ENCODE data around the gene NSD1. TPM values are rescaled to one million over a fixed set of nuclear protein-coding genes. Genes with fewer than 3 reads are reported as not detected.

Gene NSD1
- total RNA-seq = 38.5 TPM
- long read RNA-seq, partial matches to known transcripts = 2 of 13 reads
- long read RNA-seq, other reads (novel, unspliced or antisense) = 8 of 13 reads

GRCh38 chr5:177133096-177133852 lies at the start of gene NSD1:
NSD1 (plus strand) TSS chr5:177133773; CDS start chr5:177135104, 1,331 bp downstream.
- DNase-seq (peak; percentile 92), ATAC-seq (peak; percentile 83)
- intact Hi-C loops (cut with micrococcal nuclease) = no loop called here

- ATAC-seq (no peak), DNase-seq (no peak)
- intact Hi-C loops (cut with micrococcal nuclease) = no loop called here
Measured at GRCh38 chr5:177084175-177084574, 49.4 kb upstream of the NSD1 start.

GRCh38 chr5:177085985-177086653 lies 47.5 kb upstream of the NSD1 start:
- DNase-seq (no peak), ATAC-seq (no peak)
- intact Hi-C loops (cut with micrococcal nuclease) = no loop called here

- peak; percentile 66 for DNase-seq
- ATAC-seq = peak; percentile 65
- intact Hi-C loops (cut with micrococcal nuclease) = no loop called here
Measured at GRCh38 chr5:177086654-177087397, 46.7 kb upstream of the NSD1 start, which contains the start of gene FGFR4. FGFR4 (plus strand) TSS chr5:177086915; CDS start chr5:177089603, 2,688 bp downstream.

- intact Hi-C loops (cut with micrococcal nuclease) = no loop called here
- ATAC-seq (no peak), DNase-seq (no peak)
Measured at GRCh38 chr5:177087398-177088005, 46.1 kb upstream of the NSD1 start.

GRCh38 chr5:177089127-177089526 lies 44.4 kb upstream of the NSD1 start:
- ATAC-seq (peak; percentile 76), DNase-seq (peak; percentile 74)
- intact Hi-C loops (cut with micrococcal nuclease) = no loop called here

- intact Hi-C loops (cut with micrococcal nuclease) = no loop called here
- ATAC-seq (no peak), DNase-seq (no peak)
Measured at GRCh38 chr5:177089825-177090641, 43.5 kb upstream of the NSD1 start.

- intact Hi-C loops (cut with micrococcal nuclease) = no loop called here
- ATAC-seq (no peak), DNase-seq (no peak)
Measured at GRCh38 chr5:177090813-177091212, 42.8 kb upstream of the NSD1 start.

GRCh38 chr5:177091232-177091631 lies 42.3 kb upstream of the NSD1 start:
- DNase-seq = no peak
- no peak for ATAC-seq
- intact Hi-C loops (cut with micrococcal nuclease) = no loop called here

GRCh38 chr5:177092178-177093081 lies 41.1 kb upstream of the NSD1 start:
- no peak for DNase-seq
- intact Hi-C loops (cut with micrococcal nuclease) = no loop called here
- ATAC-seq = no peak

- DNase-seq (no peak), ATAC-seq (no peak)
- intact Hi-C loops (cut with micrococcal nuclease) = no loop called here
Measured at GRCh38 chr5:177093082-177093712, 40.4 kb upstream of the NSD1 start.

- ATAC-seq = no peak
- DNase-seq = no peak
- intact Hi-C loops (cut with micrococcal nuclease) = no loop called here
Measured at GRCh38 chr5:177093803-177094202, 39.8 kb upstream of the NSD1 start.

- ATAC-seq (peak; percentile 89), DNase-seq (peak; percentile 91)
- intact Hi-C loops (cut with micrococcal nuclease) = no loop called here
Measured at GRCh38 chr5:177094224-177095087, 39.1 kb upstream of the NSD1 start.

GRCh38 chr5:177095088-177095669 lies 38.4 kb upstream of the NSD1 start:
- intact Hi-C loops (cut with micrococcal nuclease) = no loop called here
- no peak for DNase-seq
- ATAC-seq = no peak

GRCh38 chr5:177096162-177097015 lies 37.2 kb upstream of the NSD1 start:
- DNase-seq (no peak), ATAC-seq (no peak)
- intact Hi-C loops (cut with micrococcal nuclease) = no loop called here
